ENCODE results near the gene MAST4. TPM values are rescaled to one million over a fixed set of nuclear protein-coding genes. Genes with fewer than 3 reads are reported as not detected.

Gene MAST4
- polyA plus RNA-seq, 2 of the 4 experiments (the other 2 are of a cell fraction) = 1.2 to 5.8 TPM

- TF ChIP-seq TP53 (CRISPR knock-in tag; IDR thresholded peaks at IDR 0.05) (no peak), JUNB (IDR thresholded peaks at IDR 0.05) (no peak), CHD2 (IDR thresholded peaks at IDR 0.05; ENCODE audit: low read length, partially characterized antibody) (no peak), PBX3 (IDR thresholded peaks at IDR 0.05) (no peak), HOXB13 (CRISPR knock-in tag; IDR thresholded peaks at IDR 0.05; ENCODE audit: low read depth) (no peak), USF2 (IDR thresholded peaks at IDR 0.05) (no peak), RARB (CRISPR knock-in tag; IDR thresholded peaks at IDR 0.05) (no peak)
Observed at GRCh38 chr5:66617991-66618768, 22.0 kb downstream of the MAST4 start (continued).

GRCh38 chr5:66620711-66621110 lies 24.5 kb downstream of the MAST4 start:
- Histone ChIP-seq H3K4me2 (no peak overlapping the region), H3K4me1 (no peaks in the 10 kb centered on the region), H3K27ac (no peak overlapping the region), H3K4me3 (no peak overlapping the region), H3K9me3 (no peaks in the 10 kb centered on the region)
- ATAC-seq (no peak), DNase-seq (ENCODE audit: low read depth in 1 of 2, low spot score in 1 of 2) (no peak), FAIRE-seq (no peak)
- CTCF ChIA-PET = no interaction called here
- no peak for TF ChIP-seq HEYL (CRISPR knock-in tag; IDR thresholded peaks at IDR 0.05)
- TF ChIP-seq CBX8 (IDR thresholded peaks at IDR 0.05) = no peak
- POLR2A ChIA-PET = no interaction called here
- 3% methylated on average over 1 of the region's 1 CpG for WGBS (ENCODE audit: missing lambda C conversion rate)

GRCh38 chr5:66621146-66621545 lies 25.0 kb downstream of the MAST4 start:
- H3K4me3 ChIP-seq = no peak overlapping the region
- H3K4me1 ChIP-seq = no peaks in the 10 kb centered on the region
- no peak overlapping the region for H3K27ac ChIP-seq
- H3K4me2 ChIP-seq = no peak overlapping the region
- WGBS (ENCODE audit: missing lambda C conversion rate) = 7% methylated on average over 2 of the region's 2 CpGs
- H3K9me3 ChIP-seq = no peaks in the 10 kb centered on the region
- ChIA-PET POLR2A (no interaction called here), CTCF (no interaction called here)
- no peak for ATAC-seq
- TF ChIP-seq HDAC2 (IDR thresholded peaks at IDR 0.05) = no peak
- FAIRE-seq = no peak
- DNase-seq (ENCODE audit: low read depth in 1 of 2, low spot score in 1 of 2) = no peak

GRCh38 chr5:66621736-66622135 lies 25.5 kb downstream of the MAST4 start:
- no peak overlapping the region for H3K27ac ChIP-seq
- ATAC-seq (no peak), DNase-seq (ENCODE audit: low read depth in 1 of 2, low spot score in 1 of 2) (no peak), FAIRE-seq (no peak)
- TF ChIP-seq FOSL2 (IDR thresholded peaks at IDR 0.05) (no peak), FOSL2 (CRISPR knock-in tag; IDR thresholded peaks at IDR 0.05) (no peak), MAZ (IDR thresholded peaks at IDR 0.05; ENCODE audit: borderline replicate concordance, low read depth, low read length) (no peak), CTCF (IDR thresholded peaks at IDR 0.05) (no peak), KDM5A (IDR thresholded peaks at IDR 0.05) (no peak), PHF8 (IDR thresholded peaks at IDR 0.05; ENCODE audit: borderline replicate concordance, low read depth) (no peak), BCL3 (IDR thresholded peaks at IDR 0.05) (no peak), ESRRA (IDR thresholded peaks at IDR 0.05; ENCODE audit: borderline replicate concordance, low read length) (no peak), MAX (IDR thresholded peaks at IDR 0.05) (no peak), ZSCAN20 (CRISPR knock-in tag; IDR thresholded peaks at IDR 0.05) (no peak), FOXS1 (CRISPR knock-in tag; IDR thresholded peaks at IDR 0.05) (no peak), REST (IDR thresholded peaks at IDR 0.05) (no peak), EHF (CRISPR knock-in tag; IDR thresholded peaks at IDR 0.05) (no peak), NR3C1 (IDR thresholded peaks at IDR 0.05) (no peak)
- CTCF ChIA-PET = no interaction called here
- POLR2A ChIA-PET = no interaction called here
- 23% methylated on average over 4 of the region's 4 CpGs for WGBS (ENCODE audit: missing lambda C conversion rate)
- no peaks in the 10 kb centered on the region for H3K4me1 ChIP-seq
- H3K4me3 ChIP-seq = no peak overlapping the region
- H3K9me3 ChIP-seq = no peaks in the 10 kb centered on the region
- H3K4me2 ChIP-seq = no peak overlapping the region

Data from A549 (cell line).